Glutamatergic neuron (in vitro differentiated cells): ENCODE results near the gene KIF1C. TPM values are rescaled to one million over a fixed set of nuclear protein-coding genes. Genes with fewer than 3 reads are reported as not detected.

Experiments
- DNase-seq: peaks from one replicate; pipeline ENCODE4 v3.0.0; 2022
- H3K27ac Mint-ChIP-seq: one replicate; pipeline ENCODE4 v1.8.0; 2020; ENCODE audit warnings: mild to moderate bottlenecking, mixed read lengths, inconsistent platforms; ENCODE audit not compliant: unreplicated experiment
- H3K27me3 Mint-ChIP-seq: one replicate; pipeline ENCODE4 v1.8.0; 2020; ENCODE audit warnings: mild to moderate bottlenecking, moderate library complexity, mixed read lengths, inconsistent platforms; ENCODE audit not compliant: unreplicated experiment
- H3K36me3 Mint-ChIP-seq: one replicate; pipeline ENCODE4 v1.8.0; 2020; ENCODE audit warnings: mild to moderate bottlenecking, mixed read lengths, inconsistent platforms; ENCODE audit not compliant: unreplicated experiment
- H3K4me1 Mint-ChIP-seq: one replicate; pipeline ENCODE4 v1.8.0; 2020; ENCODE audit warnings: mild to moderate bottlenecking, low read depth, mixed read lengths, inconsistent platforms; ENCODE audit not compliant: unreplicated experiment
- H3K4me3 Mint-ChIP-seq: one replicate; pipeline ENCODE4 v1.8.0; 2020; ENCODE audit warnings: mild to moderate bottlenecking, mixed read lengths, inconsistent platforms; ENCODE audit not compliant: unreplicated experiment
- H3K9me3 Mint-ChIP-seq: one replicate; pipeline ENCODE4 v1.8.0; 2020; ENCODE audit warnings: mild to moderate bottlenecking, moderate library complexity, mixed read lengths, inconsistent platforms; ENCODE audit not compliant: unreplicated experiment
- total RNA-seq: library from RNA; stranded (reverse); fragmentation: NEBNext Ultra II Directional; extraction: Animal tissue kit (Norgen Biotek cat#: 25700); gene quantifications from one replicate; pipeline ENCODE4 v1.2.1, GENCODE V29; 2021; ENCODE audit not compliant: unreplicated experiment
- TF ChIP-seq, protein P1 (sequence below): fragments of 200-600 bp; sonication (generic); IDR thresholded peaks from one replicate; pipeline ENCODE4 v1.5.0; 2021; ENCODE audit not compliant: partially characterized antibody, unreplicated experiment

KIF1C gene
- total RNA-seq, 1 donor from 2014 or later, result 5.6 TPM

DNA sequence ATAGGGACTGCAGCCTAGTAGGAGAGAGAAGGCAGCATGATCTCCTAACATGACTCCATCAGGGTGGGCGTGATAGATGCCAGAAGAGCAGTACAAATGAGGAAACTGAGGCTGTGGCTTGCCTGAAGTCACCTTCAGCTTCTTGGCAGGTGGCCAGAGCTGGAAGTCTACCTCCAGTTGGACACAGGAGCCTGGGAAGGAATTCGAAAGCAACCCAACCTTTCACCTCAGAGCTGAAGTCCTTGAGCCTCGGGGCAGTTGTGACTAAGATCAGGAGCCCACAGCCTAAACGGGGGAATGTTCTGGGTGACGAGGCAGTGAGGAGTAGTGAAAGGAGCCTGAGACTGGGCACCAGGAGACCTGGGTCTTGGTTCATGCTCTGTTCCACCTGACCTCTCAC lies 46.9 kb downstream of the KIF1C start:
- TF ChIP-seq, protein P1, sequence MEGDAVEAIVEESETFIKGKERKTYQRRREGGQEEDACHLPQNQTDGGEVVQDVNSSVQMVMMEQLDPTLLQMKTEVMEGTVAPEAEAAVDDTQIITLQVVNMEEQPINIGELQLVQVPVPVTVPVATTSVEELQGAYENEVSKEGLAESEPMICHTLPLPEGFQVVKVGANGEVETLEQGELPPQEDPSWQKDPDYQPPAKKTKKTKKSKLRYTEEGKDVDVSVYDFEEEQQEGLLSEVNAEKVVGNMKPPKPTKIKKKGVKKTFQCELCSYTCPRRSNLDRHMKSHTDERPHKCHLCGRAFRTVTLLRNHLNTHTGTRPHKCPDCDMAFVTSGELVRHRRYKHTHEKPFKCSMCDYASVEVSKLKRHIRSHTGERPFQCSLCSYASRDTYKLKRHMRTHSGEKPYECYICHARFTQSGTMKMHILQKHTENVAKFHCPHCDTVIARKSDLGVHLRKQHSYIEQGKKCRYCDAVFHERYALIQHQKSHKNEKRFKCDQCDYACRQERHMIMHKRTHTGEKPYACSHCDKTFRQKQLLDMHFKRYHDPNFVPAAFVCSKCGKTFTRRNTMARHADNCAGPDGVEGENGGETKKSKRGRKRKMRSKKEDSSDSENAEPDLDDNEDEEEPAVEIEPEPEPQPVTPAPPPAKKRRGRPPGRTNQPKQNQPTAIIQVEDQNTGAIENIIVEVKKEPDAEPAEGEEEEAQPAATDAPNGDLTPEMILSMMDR, result no peak
- Mint-ChIP-seq H3K4me3 (no peak overlapping the region), H3K4me1 (no peaks in the 10 kb centered on the region)

DNA sequence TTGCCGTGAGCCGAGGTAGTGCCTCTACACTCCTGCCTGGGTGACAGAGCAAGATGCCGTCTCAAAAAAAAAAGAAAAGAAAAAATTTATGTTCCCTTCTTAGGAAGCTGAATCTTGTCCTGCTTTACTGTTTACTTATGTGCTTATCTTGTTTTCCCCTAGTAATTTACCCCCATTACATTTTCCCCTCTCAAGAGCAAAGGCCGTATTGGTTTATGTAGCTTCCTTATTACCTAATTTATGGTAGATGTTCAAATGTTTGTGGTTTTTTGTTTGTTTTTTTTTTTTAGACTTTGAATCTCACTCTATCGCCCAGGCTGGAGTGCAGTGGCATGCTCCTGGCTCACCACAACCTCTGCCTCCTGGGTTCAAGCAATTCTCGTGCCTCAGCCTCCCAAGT lies 47.7 kb downstream of the KIF1C start:
- TF ChIP-seq, protein P1, result no peak

More for the DNA sequence above, 46.9 kb downstream of the KIF1C start:
- Mint-ChIP-seq H3K36me3 (peaks cover 4% of the 10 kb centered on the region), H3K27ac (no peak overlapping the region), H3K27me3 (no peaks in the 10 kb centered on the region), H3K9me3 (peaks cover 1% of the 10 kb centered on the region)
- no peak for DNase-seq

DNA sequence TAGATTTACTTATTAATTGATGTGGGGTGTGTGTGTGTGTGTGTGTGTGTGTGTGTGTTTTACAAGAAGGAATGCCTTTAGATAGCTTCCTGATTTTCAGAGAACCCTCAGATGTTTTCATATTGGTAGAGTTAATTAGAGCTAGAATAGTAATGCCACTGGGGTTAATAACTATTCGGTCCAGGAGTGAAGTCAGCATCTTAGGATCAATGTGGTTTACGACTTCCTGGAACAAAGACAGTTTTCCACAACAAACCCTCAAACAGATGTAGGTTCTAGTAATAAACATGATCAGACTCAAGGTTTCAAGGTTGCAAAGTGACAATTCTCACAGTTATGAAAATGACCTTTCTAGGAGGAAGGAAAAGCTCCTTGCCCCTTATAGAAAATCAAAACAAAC lies 49.7 kb downstream of the KIF1C start:
- Mint-ChIP-seq H3K4me1 (no peaks in the 10 kb centered on the region), H3K4me3 (no peak overlapping the region), H3K36me3 (no peaks in the 10 kb centered on the region), H3K27me3 (no peaks in the 10 kb centered on the region), H3K27ac (no peak overlapping the region), H3K9me3 (peaks cover 1% of the 10 kb centered on the region)
- TF ChIP-seq, protein P1, result no peak
- no peak for DNase-seq

More for the DNA sequence above, 47.7 kb downstream of the KIF1C start:
- peaks cover 1% of the 10 kb centered on the region for H3K9me3 Mint-ChIP-seq
- no peak for DNase-seq
- no peaks in the 10 kb centered on the region for H3K36me3 Mint-ChIP-seq
- H3K4me3 Mint-ChIP-seq, result no peak overlapping the region
- no peaks in the 10 kb centered on the region for H3K4me1 Mint-ChIP-seq
- H3K27me3 Mint-ChIP-seq, result no peaks in the 10 kb centered on the region
- H3K27ac Mint-ChIP-seq, result no peak overlapping the region

DNA sequence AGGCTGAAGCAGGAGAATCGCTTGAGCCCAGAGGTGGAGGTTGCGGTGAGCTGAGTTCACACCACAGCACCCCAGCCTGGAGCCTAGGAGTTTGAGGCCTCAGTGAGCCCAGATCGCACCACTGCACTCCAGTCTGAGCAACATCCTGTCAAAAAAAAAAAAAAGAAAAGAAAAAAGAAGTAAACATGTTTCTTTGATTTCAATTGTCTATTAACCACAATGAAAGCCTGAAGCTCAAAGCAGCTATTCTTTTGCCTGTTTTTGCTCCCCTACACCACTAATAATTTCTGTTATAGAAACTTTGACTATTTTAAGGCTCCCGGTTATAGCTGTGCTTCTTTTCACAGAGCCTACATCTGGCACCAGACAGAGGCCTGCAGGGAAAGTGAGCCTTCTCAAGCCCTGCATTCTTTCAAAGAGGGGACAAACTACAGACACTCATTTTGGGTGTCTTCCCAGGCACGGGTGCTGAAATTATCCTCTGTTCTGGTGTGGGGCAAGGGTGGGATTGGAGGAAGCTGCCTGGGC lies 51.6 kb downstream of the KIF1C start:
- Mint-ChIP-seq H3K4me1 (no peaks in the 10 kb centered on the region), H3K27me3 (peaks cover 2% of the 10 kb centered on the region), H3K36me3 (no peaks in the 10 kb centered on the region), H3K27ac (no peak overlapping the region), H3K4me3 (no peak overlapping the region), H3K9me3 (peaks cover 3% of the 10 kb centered on the region)
- DNase-seq, result no peak
- TF ChIP-seq, protein P1, result no peak

DNA sequence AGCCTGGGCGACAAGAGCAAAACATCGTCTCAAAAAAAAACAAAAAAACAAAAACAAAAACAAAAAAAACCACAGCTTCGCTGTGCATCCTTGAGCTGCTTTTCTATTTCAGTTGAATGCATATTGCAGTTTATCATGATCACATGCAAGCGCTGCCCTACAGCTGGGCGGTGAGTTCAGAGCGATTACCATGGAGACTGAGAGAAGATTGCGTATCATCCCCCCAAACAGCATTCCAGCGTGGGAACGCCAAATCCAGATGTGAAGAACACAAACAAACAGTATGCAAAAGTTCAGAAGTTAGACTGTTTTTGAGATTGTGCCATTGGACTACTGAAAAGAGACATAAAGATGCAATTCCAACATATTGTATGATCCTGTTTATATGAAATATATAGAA lies 52.5 kb downstream of the KIF1C start:
- H3K27ac Mint-ChIP-seq, result no peak overlapping the region
- no peak overlapping the region for H3K4me3 Mint-ChIP-seq
- no peak for DNase-seq

More for the DNA sequence above, 52.5 kb downstream of the KIF1C start:
- Mint-ChIP-seq H3K27me3 (peaks cover 5% of the 10 kb centered on the region), H3K4me1 (no peaks in the 10 kb centered on the region), H3K9me3 (peaks cover 6% of the 10 kb centered on the region), H3K36me3 (peaks cover 5% of the 10 kb centered on the region)
- TF ChIP-seq, protein P1, result no peak
